ENCODE data around the gene BRMS1L.

DNA sequence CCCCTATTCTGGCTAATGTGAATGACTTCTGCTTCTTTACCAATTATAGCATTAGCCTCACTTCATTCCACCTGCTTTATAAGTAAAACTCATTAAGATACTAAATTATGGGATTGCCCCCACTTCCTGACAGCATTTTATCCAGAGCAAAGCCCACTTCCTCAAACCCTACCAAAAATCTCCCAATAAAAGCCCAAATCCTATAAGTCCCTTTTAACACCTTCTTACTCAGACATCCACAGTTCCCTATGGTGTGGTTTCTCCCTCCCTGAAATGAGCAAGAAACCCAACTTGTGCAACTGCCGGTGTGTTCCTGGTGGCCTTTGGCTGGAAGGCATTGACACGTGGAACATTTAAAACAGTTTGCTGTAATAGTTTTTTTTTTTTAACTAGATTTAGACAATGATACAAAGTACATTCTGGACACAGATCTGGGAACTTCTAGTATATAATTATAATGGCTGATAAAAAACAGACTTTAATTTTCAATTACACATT, 53.1 kb downstream of the BRMS1L start:
- TF ChIP-seq, protein P1, sequence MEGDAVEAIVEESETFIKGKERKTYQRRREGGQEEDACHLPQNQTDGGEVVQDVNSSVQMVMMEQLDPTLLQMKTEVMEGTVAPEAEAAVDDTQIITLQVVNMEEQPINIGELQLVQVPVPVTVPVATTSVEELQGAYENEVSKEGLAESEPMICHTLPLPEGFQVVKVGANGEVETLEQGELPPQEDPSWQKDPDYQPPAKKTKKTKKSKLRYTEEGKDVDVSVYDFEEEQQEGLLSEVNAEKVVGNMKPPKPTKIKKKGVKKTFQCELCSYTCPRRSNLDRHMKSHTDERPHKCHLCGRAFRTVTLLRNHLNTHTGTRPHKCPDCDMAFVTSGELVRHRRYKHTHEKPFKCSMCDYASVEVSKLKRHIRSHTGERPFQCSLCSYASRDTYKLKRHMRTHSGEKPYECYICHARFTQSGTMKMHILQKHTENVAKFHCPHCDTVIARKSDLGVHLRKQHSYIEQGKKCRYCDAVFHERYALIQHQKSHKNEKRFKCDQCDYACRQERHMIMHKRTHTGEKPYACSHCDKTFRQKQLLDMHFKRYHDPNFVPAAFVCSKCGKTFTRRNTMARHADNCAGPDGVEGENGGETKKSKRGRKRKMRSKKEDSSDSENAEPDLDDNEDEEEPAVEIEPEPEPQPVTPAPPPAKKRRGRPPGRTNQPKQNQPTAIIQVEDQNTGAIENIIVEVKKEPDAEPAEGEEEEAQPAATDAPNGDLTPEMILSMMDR (conservative IDR thresholded peaks at IDR 0.05 in 1 of 2, IDR thresholded peaks at IDR 0.05 in 1 of 2; ENCODE audit: low read depth in 1 of 2, low read length in 2 of 2): no peak
- TF ChIP-seq EZH2 (IDR thresholded peaks at IDR 0.05; ENCODE audit: low read length, missing control alignments): no peak
